HCT116 (cell line): ENCODE measurements around the gene KLF6. TPM values are rescaled to one million over a fixed set of nuclear protein-coding genes. Genes with fewer than 3 reads are reported as not detected.
A peak's percentile ranks its signal among the peaks of the same experiment; 100 is the strongest.

Experiments used
- ATAC-seq: fragments of 200-7000 bp; cut with Tn5 transposase; 2 replicates; pipeline ENCODE4 v1.9.1; 2020; ENCODE audit warnings: mild to moderate bottlenecking, moderate library complexity
- BruUV-seq: library from RNA; stranded (reverse); fragments of 400-500 nt; replicated peaks from 2 replicates; lab custom pipeline; 2021; lab: Mats Ljungman, UMichigan
- CTCF ChIA-PET: fragments of 300-600 bp; sonication (Branson Sonifier 250); formaldehyde crosslinking; loops from one replicate; lab custom pipeline; 2021; ENCODE audit warnings: antibody characterized with exemption; lab: Charles Lee
- POLR2A ChIA-PET: fragments of 300-600, 350-600 bp; sonication (Branson Sonifier 250); formaldehyde crosslinking; loops from one replicate; lab custom pipeline; 2021; ENCODE audit warnings: antibody characterized with exemption; lab: Charles Lee
- RAD21 ChIA-PET, 2 experiments: fragments of 300-600 bp; sonication (Branson Sonifier 250); formaldehyde crosslinking; loops; one replicate each; lab custom pipeline; 2023; ENCODE audit warnings: low total read pairs in 2 of 2; ENCODE audit not compliant: uncharacterized antibody in 2 of 2, unreplicated experiment in 2 of 2, low non-redundant PET in 1 of 2; lab: Charles Lee
- DNase-seq: peaks from one replicate; pipeline ENCODE4 v3.0.0-alpha.2; 2010; ENCODE audit warnings: low read depth, low spot score
- H2AFZ ChIP-seq: fragments of 200-600 bp; shearing (Covaris generic), sonication (generic); 2 replicates; pipeline ENCODE4 v1.6.1; 2017; ENCODE audit warnings: low read depth, mixed run types, mixed read lengths, antibody characterized with exemption, low read length; ENCODE audit not compliant: poor library complexity, severe bottlenecking
- H3K27ac ChIP-seq: 2 replicates; pipeline ENCODE4 v1.5.1; 2012; ENCODE audit warnings: low read depth, low read length
- H3K27me3 ChIP-seq: fragments of 200-600 bp; sonication (generic); 2 replicates; pipeline ENCODE4 v1.6.1; 2016; ENCODE audit warnings: mixed run types, low read length, mixed read lengths; ENCODE audit not compliant: insufficient read depth
- H3K36me3 ChIP-seq, 2 experiments: fragments of 200-500 bp in 1 of 2; fragments of 200-600 bp in 1 of 2; sonication (Bioruptor generic) in 1 of 2; sonication (generic) in 1 of 2; 2 replicates each; pipeline versions ENCODE4 v1.5.1 to v1.6.1; 2014 to 2016; ENCODE audit warnings: low read length in 2 of 2, inconsistent platforms in 1 of 2, mixed read lengths in 1 of 2, mixed run types in 1 of 2; ENCODE audit not compliant: insufficient read depth in 2 of 2, control insufficient read depth in 1 of 2
- H3K4me1 ChIP-seq, 2 experiments: fragments of 200-600 bp in 1 of 2; sonication (generic) in 1 of 2; 2 replicates each; pipeline versions ENCODE4 v1.5.1 to v1.6.1; 2012 to 2017; ENCODE audit warnings: low read length in 2 of 2, inconsistent platforms in 1 of 2, mild to moderate bottlenecking in 1 of 2, mixed read lengths in 1 of 2, mixed run types in 1 of 2, moderate library complexity in 1 of 2; ENCODE audit not compliant: insufficient read depth in 2 of 2, control insufficient read depth in 1 of 2
- H3K4me2 ChIP-seq: fragments of 200-600 bp; sonication (generic); 2 replicates; pipeline ENCODE4 v1.6.1; 2017; ENCODE audit warnings: mixed run types, low read length, mixed read lengths
- H3K4me3 ChIP-seq, 2 experiments: fragments of 200-600 bp in 1 of 2; sonication (generic) in 1 of 2; replicated peaks in 1 of 2; 2 replicates each; pipeline ENCODE4 v1.5.1; 2011 to 2016; ENCODE audit warnings: low read length in 2 of 2, control low read depth in 1 of 2, low read depth in 1 of 2, mild to moderate bottlenecking in 1 of 2, mixed read lengths in 1 of 2, mixed run types in 1 of 2
- H3K79me2 ChIP-seq: fragments of 200-600 bp; sonication (generic); 2 replicates; pipeline ENCODE4 v1.6.1; 2017; ENCODE audit warnings: mild to moderate bottlenecking, mixed run types, low read length, moderate library complexity, mixed read lengths; ENCODE audit not compliant: insufficient read depth
- H3K9ac ChIP-seq: fragments of 200-600 bp; sonication (generic); 2 replicates; pipeline ENCODE4 v1.6.1; 2016; ENCODE audit warnings: low read length, mixed read lengths
- H3K9me2 ChIP-seq: fragments of 200-600 bp; sonication (generic), shearing (Covaris generic); 2 replicates; pipeline ENCODE4 v1.6.1; 2017; ENCODE audit warnings: mixed run types, mild to moderate bottlenecking, moderate library complexity; ENCODE audit not compliant: insufficient read depth
- H3K9me3 ChIP-seq, 2 experiments: fragments of 200-500 bp in 1 of 2; fragments of 200-600 bp in 1 of 2; sonication (Bioruptor generic) in 1 of 2; sonication (generic) in 1 of 2; 2 replicates each; pipeline ENCODE4 v1.6.1; 2014 to 2017; ENCODE audit warnings: low read length in 2 of 2, mixed read lengths in 2 of 2, inconsistent platforms in 1 of 2, low read depth in 1 of 2, mild to moderate bottlenecking in 1 of 2, mixed run types in 1 of 2, moderate library complexity in 1 of 2; ENCODE audit not compliant: control insufficient read depth in 1 of 2, insufficient read depth in 1 of 2
- H4K20me1 ChIP-seq: fragments of 200-600 bp; sonication (generic), shearing (Covaris generic); 2 replicates; pipeline ENCODE4 v1.6.1; 2017; ENCODE audit warnings: mixed run types, mild to moderate bottlenecking, moderate library complexity; ENCODE audit not compliant: insufficient read depth
- CBX3 ChIP-seq: IDR thresholded peaks from 2 replicates; pipeline ENCODE4 v1.6.1; 2012; ENCODE audit warnings: low read depth
- CTCF ChIP-seq, 3 experiments: fragments of 200-600 bp in 1 of 3; sonication (generic) in 1 of 3; IDR thresholded peaks in 2 of 3; conservative IDR thresholded peaks in 1 of 3; 2 replicates each; pipeline ENCODE4 v1.5.1; 2012 to 2017; ENCODE audit warnings: low read depth in 2 of 3, low read length in 2 of 3, antibody characterized with exemption in 1 of 3, borderline replicate concordance in 1 of 3, control low read depth in 1 of 3, mild to moderate bottlenecking in 1 of 3, mixed read lengths in 1 of 3, mixed run types in 1 of 3, moderate library complexity in 1 of 3; ENCODE audit not compliant: insufficient read depth in 1 of 3
- EGR1 ChIP-seq: IDR thresholded peaks from 2 replicates; pipeline ENCODE4 v1.6.1; 2012; ENCODE audit warnings: low read depth
- ELF1 ChIP-seq: IDR thresholded peaks from 2 replicates; pipeline ENCODE4 v1.6.1; 2012; ENCODE audit warnings: low read depth, borderline replicate concordance
- EZH2 ChIP-seq: fragments of 200-600 bp; sonication (generic); IDR thresholded peaks from 2 replicates; pipeline ENCODE4 v1.6.1; 2017; ENCODE audit warnings: antibody characterized with exemption, mixed run types
- JUND ChIP-seq: IDR thresholded peaks from 2 replicates; pipeline ENCODE4 v1.6.1; 2012
- POLR2A ChIP-seq: IDR thresholded peaks from 2 replicates; pipeline ENCODE4 v1.7.0; 2011; ENCODE audit warnings: borderline replicate concordance; ENCODE audit not compliant: insufficient read depth, insufficient read length; ENCODE audit errors: extremely low read depth
- SRF ChIP-seq: IDR thresholded peaks from 2 replicates; pipeline ENCODE4 v1.6.1; 2012; ENCODE audit warnings: low read depth
- ZFX ChIP-seq: fragments of 450-650 bp; IDR thresholded peaks from 2 replicates; pipeline ENCODE4 v1.6.1; 2017
- ZNF274 ChIP-seq: fragments of 200-500 bp; sonication (Bioruptor generic); IDR thresholded peaks from 2 replicates; pipeline ENCODE4 v1.6.1; 2014; ENCODE audit warnings: mild to moderate bottlenecking, low read depth, low read length, inconsistent platforms
- intact Hi-C: fragments of 100-400 bp; cut with micrococcal nuclease; formaldehyde crosslinking; loops from 2 replicates; pipeline ENCODE4 v1.10.0; 2022
- total RNA-seq: library from RNA; stranded (reverse); gene quantifications from one replicate; pipeline ENCODE4 v1.2.1, GENCODE V29; 2021; ENCODE audit not compliant: unreplicated experiment
- TF ChIP-seq, protein P1 (sequence below): IDR thresholded peaks from 2 replicates; pipeline ENCODE4 v1.6.1; 2012; ENCODE audit warnings: low read depth
- TF ChIP-seq, protein P2 (sequence below): IDR thresholded peaks from 2 replicates; pipeline ENCODE4 v1.6.1; 2011; ENCODE audit warnings: mild to moderate bottlenecking, low read length, moderate library complexity; ENCODE audit not compliant: insufficient replicate concordance; ENCODE audit errors: extremely low read depth

The KLF6 gene
- total RNA-seq, 1 experiment from 2014 or later, result 82.2 TPM

GRCh38 chr10:3830946-3831345 lies 45.9 kb upstream of the KLF6 start:
- DNase-seq, result no peak
- H3K4me3 ChIP-seq, result no peak overlapping the region
- TF ChIP-seq ELF1 (no peak), POLR2A (no peak), JUND (no peak), CTCF (IDR thresholded peaks at IDR 0.05 in 2 of 3, conservative IDR thresholded peaks at IDR 0.05 in 1 of 3; ENCODE audit: borderline replicate concordance in 1 of 3, insufficient read depth in 1 of 3, low read depth in 2 of 3, low read length in 2 of 3) (no peak), CBX3 (no peak), ZFX (no peak), EZH2 (no peak), SRF (no peak), EGR1 (no peak), ZNF274 (no peak)
- TF ChIP-seq, protein P1, sequence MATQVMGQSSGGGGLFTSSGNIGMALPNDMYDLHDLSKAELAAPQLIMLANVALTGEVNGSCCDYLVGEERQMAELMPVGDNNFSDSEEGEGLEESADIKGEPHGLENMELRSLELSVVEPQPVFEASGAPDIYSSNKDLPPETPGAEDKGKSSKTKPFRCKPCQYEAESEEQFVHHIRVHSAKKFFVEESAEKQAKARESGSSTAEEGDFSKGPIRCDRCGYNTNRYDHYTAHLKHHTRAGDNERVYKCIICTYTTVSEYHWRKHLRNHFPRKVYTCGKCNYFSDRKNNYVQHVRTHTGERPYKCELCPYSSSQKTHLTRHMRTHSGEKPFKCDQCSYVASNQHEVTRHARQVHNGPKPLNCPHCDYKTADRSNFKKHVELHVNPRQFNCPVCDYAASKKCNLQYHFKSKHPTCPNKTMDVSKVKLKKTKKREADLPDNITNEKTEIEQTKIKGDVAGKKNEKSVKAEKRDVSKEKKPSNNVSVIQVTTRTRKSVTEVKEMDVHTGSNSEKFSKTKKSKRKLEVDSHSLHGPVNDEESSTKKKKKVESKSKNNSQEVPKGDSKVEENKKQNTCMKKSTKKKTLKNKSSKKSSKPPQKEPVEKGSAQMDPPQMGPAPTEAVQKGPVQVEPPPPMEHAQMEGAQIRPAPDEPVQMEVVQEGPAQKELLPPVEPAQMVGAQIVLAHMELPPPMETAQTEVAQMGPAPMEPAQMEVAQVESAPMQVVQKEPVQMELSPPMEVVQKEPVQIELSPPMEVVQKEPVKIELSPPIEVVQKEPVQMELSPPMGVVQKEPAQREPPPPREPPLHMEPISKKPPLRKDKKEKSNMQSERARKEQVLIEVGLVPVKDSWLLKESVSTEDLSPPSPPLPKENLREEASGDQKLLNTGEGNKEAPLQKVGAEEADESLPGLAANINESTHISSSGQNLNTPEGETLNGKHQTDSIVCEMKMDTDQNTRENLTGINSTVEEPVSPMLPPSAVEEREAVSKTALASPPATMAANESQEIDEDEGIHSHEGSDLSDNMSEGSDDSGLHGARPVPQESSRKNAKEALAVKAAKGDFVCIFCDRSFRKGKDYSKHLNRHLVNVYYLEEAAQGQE, result no peak
- TF ChIP-seq, protein P2, sequence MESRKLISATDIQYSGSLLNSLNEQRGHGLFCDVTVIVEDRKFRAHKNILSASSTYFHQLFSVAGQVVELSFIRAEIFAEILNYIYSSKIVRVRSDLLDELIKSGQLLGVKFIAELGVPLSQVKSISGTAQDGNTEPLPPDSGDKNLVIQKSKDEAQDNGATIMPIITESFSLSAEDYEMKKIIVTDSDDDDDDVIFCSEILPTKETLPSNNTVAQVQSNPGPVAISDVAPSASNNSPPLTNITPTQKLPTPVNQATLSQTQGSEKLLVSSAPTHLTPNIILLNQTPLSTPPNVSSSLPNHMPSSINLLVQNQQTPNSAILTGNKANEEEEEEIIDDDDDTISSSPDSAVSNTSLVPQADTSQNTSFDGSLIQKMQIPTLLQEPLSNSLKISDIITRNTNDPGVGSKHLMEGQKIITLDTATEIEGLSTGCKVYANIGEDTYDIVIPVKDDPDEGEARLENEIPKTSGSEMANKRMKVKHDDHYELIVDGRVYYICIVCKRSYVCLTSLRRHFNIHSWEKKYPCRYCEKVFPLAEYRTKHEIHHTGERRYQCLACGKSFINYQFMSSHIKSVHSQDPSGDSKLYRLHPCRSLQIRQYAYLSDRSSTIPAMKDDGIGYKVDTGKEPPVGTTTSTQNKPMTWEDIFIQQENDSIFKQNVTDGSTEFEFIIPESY, result no peak
- no peaks in the 10 kb centered on the region for H3K9me2 ChIP-seq
- no peaks in the 10 kb centered on the region for H3K79me2 ChIP-seq
- ATAC-seq, result no peak
- no peaks in the 10 kb centered on the region for H3K36me3 ChIP-seq
- H4K20me1 ChIP-seq, result no peaks in the 10 kb centered on the region
- H3K9ac ChIP-seq, result no peak overlapping the region
- RAD21 ChIA-PET, result no interaction called here
- CTCF ChIA-PET, result no interaction called here
- POLR2A ChIA-PET, result interaction anchor here (1.7 to 1.9 kb wide), 2 partner anchors 21 to 46 kb away, joined by 4 to 7 read pairs; partner anchors contain the start of gene KLF6
- BruUV-seq, result no TSS peak
- intact Hi-C loops, result no loop called here
- no peaks in the 10 kb centered on the region for H3K27me3 ChIP-seq
- H2AFZ ChIP-seq, result peak overlapping the region; percentile 48
- H3K4me1 ChIP-seq, result peaks cover 6 to 30% of the 10 kb centered on the region in 2 experiments; a peak in 2 of 4 replicates
- H3K9me3 ChIP-seq, result no peaks in the 10 kb centered on the region
- H3K4me2 ChIP-seq, result no peak overlapping the region
- H3K27ac ChIP-seq, result no peak overlapping the region
